ENCODE results near the gene FAM209B. TPM values are rescaled to one million over a fixed set of nuclear protein-coding genes. Genes with fewer than 3 reads are reported as not detected.
"Not testable (repeated sequence)": the region's sequence is repeated elsewhere in the genome, so short reads cannot be mapped to it uniquely, and the experiment has no call there.

FAM209B gene
- polyA plus RNA-seq, 2 of the 4 experiments (the other 2 are of a cell fraction), result 0.46 to 0.78 TPM

DNA sequence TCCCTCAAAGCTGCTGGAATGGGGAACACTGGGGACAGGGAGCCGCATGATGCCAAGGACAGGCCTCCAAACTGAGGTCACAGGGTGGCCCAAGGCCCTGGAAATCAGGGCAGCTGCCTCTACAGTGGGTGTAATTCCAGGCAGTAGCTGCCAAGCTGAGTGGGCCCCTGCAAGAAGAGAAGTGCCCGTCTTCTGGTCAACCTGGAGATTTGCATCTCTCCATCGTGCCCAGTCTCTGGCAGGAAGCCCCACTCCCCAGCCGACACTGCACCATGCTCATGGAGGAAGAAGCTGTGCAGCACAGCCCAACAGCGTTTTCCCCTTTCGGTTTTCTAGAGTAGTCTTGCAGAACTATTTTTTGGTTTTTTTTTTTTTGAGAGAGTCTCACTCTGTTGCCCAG lies 10.7 kb upstream of the FAM209B start:
- 92% methylated on average over 6 of the region's 6 CpGs for WGBS (ENCODE audit: missing lambda C conversion rate)
- H3K9me3 ChIP-seq, result no peaks in the 10 kb centered on the region
- H3K27ac ChIP-seq, result no peak overlapping the region
- H3K4me3 ChIP-seq, result no peak overlapping the region
- ATAC-seq (no peak), DNase-seq (ENCODE audit: low read depth in 1 of 2, low spot score in 1 of 2) (no peak), FAIRE-seq (no peak)
- TF ChIP-seq CHD2 (IDR thresholded peaks at IDR 0.05; ENCODE audit: low read length, partially characterized antibody), result no peak
- no peak for TF ChIP-seq NPAS2 (CRISPR knock-in tag; IDR thresholded peaks at IDR 0.05; ENCODE audit: borderline replicate concordance)
- TF ChIP-seq, protein P1, sequence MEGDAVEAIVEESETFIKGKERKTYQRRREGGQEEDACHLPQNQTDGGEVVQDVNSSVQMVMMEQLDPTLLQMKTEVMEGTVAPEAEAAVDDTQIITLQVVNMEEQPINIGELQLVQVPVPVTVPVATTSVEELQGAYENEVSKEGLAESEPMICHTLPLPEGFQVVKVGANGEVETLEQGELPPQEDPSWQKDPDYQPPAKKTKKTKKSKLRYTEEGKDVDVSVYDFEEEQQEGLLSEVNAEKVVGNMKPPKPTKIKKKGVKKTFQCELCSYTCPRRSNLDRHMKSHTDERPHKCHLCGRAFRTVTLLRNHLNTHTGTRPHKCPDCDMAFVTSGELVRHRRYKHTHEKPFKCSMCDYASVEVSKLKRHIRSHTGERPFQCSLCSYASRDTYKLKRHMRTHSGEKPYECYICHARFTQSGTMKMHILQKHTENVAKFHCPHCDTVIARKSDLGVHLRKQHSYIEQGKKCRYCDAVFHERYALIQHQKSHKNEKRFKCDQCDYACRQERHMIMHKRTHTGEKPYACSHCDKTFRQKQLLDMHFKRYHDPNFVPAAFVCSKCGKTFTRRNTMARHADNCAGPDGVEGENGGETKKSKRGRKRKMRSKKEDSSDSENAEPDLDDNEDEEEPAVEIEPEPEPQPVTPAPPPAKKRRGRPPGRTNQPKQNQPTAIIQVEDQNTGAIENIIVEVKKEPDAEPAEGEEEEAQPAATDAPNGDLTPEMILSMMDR (IDR thresholded peaks at IDR 0.05), result no peak
- no peak for TF ChIP-seq FOXS1 (CRISPR knock-in tag; IDR thresholded peaks at IDR 0.05)
- no peak for TF ChIP-seq ZSCAN20 (CRISPR knock-in tag; IDR thresholded peaks at IDR 0.05)
- no peak for TF ChIP-seq RCOR1 (IDR thresholded peaks at IDR 0.05; ENCODE audit: low read depth, low read length)
- TF ChIP-seq RFX5 (IDR thresholded peaks at IDR 0.05), result no peak
- H3K4me1 ChIP-seq, result no peaks in the 10 kb centered on the region
- no peak overlapping the region for H3K4me2 ChIP-seq
- CTCF ChIA-PET, result interaction anchor here (0.8 to 1.6 kb wide), 3 partner anchors 8 to 29 kb away, joined by 4 read pairs; no protein-coding TSS in a partner anchor
- POLR2A ChIA-PET, result no interaction called here

DNA sequence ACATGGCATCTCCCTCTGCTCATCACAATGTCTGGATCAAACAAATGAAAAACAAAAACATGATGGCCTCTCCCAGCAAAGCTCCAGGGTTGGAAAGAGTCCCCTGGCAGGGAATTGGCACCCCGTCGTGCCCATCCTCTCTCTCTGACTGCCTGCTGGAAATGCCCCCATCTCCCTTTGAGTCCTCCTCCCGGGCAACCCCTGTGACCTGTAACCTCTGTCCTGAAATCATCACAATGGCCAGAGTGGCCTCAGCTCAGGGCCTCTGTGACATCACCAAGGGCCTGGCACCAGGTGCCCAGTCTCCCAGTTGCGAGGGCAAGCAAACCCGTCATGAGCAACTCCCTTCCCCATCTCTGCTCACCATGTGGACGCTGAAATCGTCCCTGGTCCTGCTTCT lies 8.6 kb upstream of the FAM209B start, which contains the start of gene FAM209A:
Gene FAM209A (plus strand): TSS at position 301 of the 400 bp plus-strand sequence. CDS start 65 bp downstream, at position 366.
- H3K27ac ChIP-seq; FAIRE-seq; H3K4me2 ChIP-seq; DNase-seq (ENCODE audit: low read depth in 1 of 2, low spot score in 1 of 2); H3K9me3 ChIP-seq; H3K4me1 ChIP-seq; H3K4me3 ChIP-seq; POLR2A ChIA-PET; ATAC-seq: not testable (repeated sequence)
- 70% methylated on average over 6 of the region's 7 CpGs for WGBS (ENCODE audit: missing lambda C conversion rate)
- CTCF ChIA-PET, result interaction anchor here (1.3 to 2.4 kb wide), 2 partner anchors 26 to 1829 kb away, joined by 3 to 8 read pairs; no protein-coding TSS in a partner anchor

DNA sequence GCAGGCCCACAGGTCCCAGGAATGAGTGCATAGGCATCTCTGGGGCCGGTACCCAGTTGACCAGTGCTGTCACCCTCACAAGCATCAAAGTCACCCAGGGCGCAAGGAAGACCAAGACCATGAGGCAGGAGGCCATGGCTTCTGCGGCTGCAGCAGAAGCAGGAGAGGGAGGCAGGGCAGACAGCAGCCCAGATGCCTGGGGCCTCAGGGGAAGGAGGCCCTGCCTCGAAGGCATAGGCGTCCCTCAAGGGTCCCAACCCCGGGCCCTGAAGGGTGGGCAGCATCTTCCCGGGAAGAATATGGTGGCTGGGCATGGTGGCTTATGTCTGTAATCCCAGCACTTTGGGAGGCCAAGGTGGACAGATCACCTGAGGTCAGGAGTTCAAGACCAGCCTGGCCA lies 5.5 kb upstream of the FAM209B start:
- no peak for TF ChIP-seq SMC3 (IDR thresholded peaks at IDR 0.05)
- no peak for TF ChIP-seq EHMT2 (IDR thresholded peaks at IDR 0.05; ENCODE audit: low read depth)
- TF ChIP-seq FOSL2 (IDR thresholded peaks at IDR 0.05), result no peak
- TF ChIP-seq FOSL2 (CRISPR knock-in tag; IDR thresholded peaks at IDR 0.05), result no peak
- TF ChIP-seq POLR2A (IDR thresholded peaks at IDR 0.05; ENCODE audit: low read length), result no peak
- TF ChIP-seq EHF (CRISPR knock-in tag; IDR thresholded peaks at IDR 0.05), result no peak
- TF ChIP-seq ZSCAN20 (CRISPR knock-in tag; IDR thresholded peaks at IDR 0.05), result no peak
- TF ChIP-seq, protein P2, sequence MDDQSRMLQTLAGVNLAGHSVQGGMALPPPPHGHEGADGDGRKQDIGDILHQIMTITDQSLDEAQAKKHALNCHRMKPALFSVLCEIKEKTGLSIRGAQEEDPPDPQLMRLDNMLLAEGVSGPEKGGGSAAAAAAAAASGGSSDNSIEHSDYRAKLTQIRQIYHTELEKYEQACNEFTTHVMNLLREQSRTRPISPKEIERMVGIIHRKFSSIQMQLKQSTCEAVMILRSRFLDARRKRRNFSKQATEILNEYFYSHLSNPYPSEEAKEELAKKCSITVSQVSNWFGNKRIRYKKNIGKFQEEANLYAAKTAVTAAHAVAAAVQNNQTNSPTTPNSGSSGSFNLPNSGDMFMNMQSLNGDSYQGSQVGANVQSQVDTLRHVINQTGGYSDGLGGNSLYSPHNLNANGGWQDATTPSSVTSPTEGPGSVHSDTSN (IDR thresholded peaks at IDR 0.05), result no peak
- no peak for TF ChIP-seq NFE2L2 (conservative IDR thresholded peaks at IDR 0.05; ENCODE audit: low read length)
- no peak for TF ChIP-seq NPAS2 (CRISPR knock-in tag; IDR thresholded peaks at IDR 0.05; ENCODE audit: borderline replicate concordance)
- no peak for TF ChIP-seq HDAC2 (IDR thresholded peaks at IDR 0.05)
- TF ChIP-seq, protein P3, sequence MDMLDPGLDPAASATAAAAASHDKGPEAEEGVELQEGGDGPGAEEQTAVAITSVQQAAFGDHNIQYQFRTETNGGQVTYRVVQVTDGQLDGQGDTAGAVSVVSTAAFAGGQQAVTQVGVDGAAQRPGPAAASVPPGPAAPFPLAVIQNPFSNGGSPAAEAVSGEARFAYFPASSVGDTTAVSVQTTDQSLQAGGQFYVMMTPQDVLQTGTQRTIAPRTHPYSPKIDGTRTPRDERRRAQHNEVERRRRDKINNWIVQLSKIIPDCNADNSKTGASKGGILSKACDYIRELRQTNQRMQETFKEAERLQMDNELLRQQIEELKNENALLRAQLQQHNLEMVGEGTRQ (IDR thresholded peaks at IDR 0.05), result no peak
- no peak for TF ChIP-seq CBX2 (IDR thresholded peaks at IDR 0.05; ENCODE audit: borderline replicate concordance, low read depth)
- no peak for TF ChIP-seq KDM5A (IDR thresholded peaks at IDR 0.05)
- no peak for TF ChIP-seq MYC (IDR thresholded peaks at IDR 0.05; ENCODE audit: borderline replicate concordance, low read length)
- TF ChIP-seq CEBPB (IDR thresholded peaks at IDR 0.05), result no peak
- no peak for TF ChIP-seq ZC3H11A (IDR thresholded peaks at IDR 0.05)
- no peak for TF ChIP-seq RARB (CRISPR knock-in tag; IDR thresholded peaks at IDR 0.05)
- H3K4me3 ChIP-seq, result no peak overlapping the region
- no peaks in the 10 kb centered on the region for H3K9me3 ChIP-seq
- H3K27ac ChIP-seq, result no peak overlapping the region
- no peaks in the 10 kb centered on the region for H3K4me1 ChIP-seq
- no peak for DNase-seq (ENCODE audit: low read depth in 1 of 2, low spot score in 1 of 2)
- CTCF ChIA-PET, result interaction anchor here (1.9 kb wide), 1 partner anchor 23 kb away, joined by 5 read pairs; no protein-coding TSS in a partner anchor
- POLR2A ChIA-PET, result no interaction called here
- 88% methylated on average over 7 of the region's 7 CpGs for WGBS (ENCODE audit: missing lambda C conversion rate)
- no peak for FAIRE-seq
- no peak for ATAC-seq
- no peak overlapping the region for H3K4me2 ChIP-seq

Measured in A549 (cell line).